Stimulated activated CD8-positive, alpha-beta memory T cell treated with anti-CD3 and anti-CD28 coated beads, Interleukin-4, amount 100 ng/mL, for 4 hours (primary cell): ENCODE data around the gene NIN.

Experiments
- DNase-seq, 2 donors: peaks; one replicate each; pipeline ENCODE4 v3.0.0-alpha.2; 2020; ENCODE audit warnings: low read depth in 2 of 2, low spot score in 1 of 2

NIN gene

DNA sequence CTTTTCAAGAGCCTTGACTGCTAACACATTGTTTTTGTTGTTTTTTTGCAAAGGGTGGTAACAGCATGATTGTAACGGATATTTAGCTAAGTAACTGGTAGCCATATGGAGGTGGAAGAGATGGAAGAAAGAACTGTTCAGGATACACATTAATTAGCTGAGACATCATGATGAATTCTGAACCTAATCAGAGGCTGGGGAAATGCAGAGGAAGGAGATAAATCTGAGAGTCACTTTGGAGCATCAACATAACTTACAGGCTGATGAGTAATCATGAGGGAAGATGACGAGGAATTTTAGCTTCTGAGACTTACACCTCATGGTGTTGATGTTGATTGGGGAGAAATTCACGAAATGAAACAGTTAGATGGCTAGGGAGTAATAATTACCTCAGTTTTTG, 62.3 kb downstream of the NIN start:
- DNase-seq, result no peak

GRCh38 chr14:50766338-50766886, 64.5 kb downstream of the NIN start:
- DNase-seq, result no peak

DNA sequence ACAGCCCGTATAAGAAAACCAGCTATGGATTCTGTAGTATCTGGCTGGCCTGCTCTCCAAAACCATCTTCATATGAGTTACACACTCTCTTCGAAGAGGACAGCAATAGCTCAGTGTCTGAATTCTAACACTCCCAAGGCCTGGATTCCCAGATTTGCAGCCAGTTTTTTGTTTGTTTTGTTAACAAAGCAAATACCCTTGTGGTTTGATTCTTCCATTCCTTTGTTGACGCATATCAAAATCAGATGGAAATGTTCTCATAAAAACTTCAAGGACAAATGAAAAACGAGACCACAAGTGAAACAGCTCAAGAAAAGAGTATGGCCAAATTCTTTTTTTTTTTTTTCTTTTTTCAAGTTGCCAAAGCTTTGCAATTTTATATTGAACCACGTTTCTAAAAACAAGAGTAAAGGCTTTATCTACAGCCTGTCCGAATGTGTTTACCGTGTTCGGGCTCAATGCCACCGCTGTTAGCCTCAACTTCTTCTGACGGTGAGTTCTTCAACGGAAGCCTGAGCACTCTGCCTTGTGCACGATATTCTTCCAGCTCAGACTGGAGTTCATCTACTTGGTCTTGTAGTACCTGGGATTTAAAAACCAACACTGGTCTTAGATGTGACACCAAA, 67.5 kb downstream of the NIN start:
- no peak for DNase-seq

- DNase-seq, result no peak
Observed at GRCh38 chr14:50762931-50763300, 68.0 kb downstream of the NIN start.

GRCh38 chr14:50762001-50762930, 68.7 kb downstream of the NIN start:
- DNase-seq, result no peak

DNA sequence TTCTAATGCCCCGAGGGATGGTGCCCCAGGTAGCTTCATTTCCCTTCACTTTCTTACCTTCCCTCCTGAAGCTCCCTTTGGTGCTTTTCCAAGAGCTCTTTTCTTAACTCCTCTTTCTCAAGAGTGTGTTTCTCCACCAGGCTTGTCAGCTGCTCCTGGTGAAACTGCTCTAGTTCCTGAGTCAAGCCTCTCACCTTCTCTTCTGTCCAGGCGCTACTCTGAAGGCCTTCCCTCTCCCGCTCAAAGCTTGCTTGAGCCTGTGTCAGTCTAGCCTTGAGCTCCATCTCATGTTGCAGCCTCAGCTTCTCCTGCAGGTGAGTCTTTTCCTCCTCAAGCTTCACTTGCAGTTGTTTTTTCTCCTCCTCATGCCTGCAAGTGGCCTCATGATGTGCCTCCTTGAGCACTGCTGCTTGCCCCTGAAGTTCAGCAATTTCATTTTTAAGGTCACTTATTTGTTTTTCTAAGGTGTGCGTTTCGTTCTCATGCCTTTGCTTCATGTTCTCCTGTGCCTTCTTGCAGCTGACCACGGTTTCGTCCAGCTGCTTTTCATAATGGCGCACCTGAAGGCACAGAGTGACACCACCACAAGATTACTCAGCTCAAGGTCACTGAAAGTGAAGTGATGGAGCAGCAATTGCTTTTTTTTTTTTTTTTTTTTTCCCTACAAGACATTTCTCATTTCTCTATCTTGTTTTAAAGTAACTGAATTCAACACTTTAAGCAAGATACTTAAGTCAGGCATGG, 71.0 kb downstream of the NIN start:
- no peak for DNase-seq

- no peak for DNase-seq
Observed at GRCh38 chr14:50758945-50759344, 72.0 kb downstream of the NIN start.

DNA sequence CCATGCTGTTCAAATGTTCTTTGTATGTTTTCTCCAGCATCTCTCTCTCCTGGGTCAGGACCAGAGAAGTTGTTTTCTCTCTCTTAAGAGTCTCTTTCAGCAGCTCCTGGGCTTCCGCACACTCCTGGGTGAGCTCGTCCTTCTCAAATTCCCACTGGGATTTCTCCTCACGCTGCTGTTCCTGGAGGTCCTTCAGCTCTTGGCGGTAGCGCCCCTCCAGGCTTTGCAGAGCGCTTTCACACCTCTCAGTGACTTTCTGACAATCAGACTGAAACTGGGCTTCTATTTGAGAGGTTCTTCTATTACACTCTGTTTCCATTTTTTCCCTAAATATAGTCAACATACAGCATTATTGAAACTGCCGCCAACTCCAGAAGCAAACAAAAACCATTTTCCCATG, 72.7 kb downstream of the NIN start:
- no peak for DNase-seq

DNA sequence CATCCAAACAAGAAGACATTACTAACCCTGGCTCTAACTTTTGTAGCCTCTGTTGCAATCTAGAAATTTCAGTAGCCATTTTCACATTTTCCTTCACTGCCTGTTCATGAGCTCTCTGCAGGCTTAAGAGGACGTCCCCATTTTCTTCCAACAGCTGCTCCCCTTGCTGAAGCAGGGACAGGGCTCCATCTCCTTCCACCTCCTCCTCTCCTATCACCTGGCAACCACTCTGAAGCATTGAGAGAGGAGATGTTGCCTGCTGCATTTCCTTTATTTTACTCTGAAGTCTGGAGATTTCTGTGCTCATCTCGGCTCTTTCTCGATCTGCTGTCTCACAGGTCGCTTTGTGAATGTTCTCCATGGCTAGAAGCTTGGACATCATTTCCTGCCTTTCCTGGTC, 73.3 kb downstream of the NIN start:
- DNase-seq, result no peak

DNA sequence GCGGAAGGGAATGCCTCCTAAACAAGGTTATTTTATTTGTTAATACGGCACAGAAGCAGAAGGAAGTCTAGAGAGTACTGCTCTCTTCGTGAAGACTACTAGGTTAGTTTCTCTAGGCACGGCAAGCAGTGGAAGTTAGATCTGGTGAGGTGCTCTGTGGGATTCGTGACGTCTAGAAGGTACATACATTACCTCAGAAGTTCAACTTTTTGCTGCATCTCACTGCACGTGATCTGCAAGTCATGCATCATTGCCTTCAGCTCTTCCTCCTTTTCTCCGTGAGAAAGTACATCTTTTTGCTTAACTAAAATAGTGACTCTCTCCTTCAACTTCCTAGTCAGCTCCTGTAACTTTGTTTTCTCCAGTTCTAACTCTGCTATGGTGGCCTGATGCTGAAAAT, 74.7 kb downstream of the NIN start:
- no peak for DNase-seq

DNA sequence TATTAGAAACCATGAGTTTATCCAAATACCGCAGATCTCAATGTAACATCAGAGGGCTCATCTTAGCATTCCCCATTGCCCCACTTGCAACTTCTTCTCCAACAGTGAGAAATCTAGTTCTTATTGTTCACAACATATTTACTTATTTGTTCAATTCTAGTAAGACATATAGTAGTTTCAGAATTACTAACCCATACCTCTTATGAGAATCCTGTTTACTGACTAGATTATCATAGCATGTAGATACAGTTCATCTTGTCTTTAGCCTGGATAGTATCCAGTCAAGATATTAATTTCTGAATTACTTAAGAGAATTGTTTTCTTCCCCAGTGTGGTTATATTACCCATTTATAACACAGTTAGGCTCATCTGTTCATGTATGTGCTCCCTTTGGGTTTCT, 80.6 kb downstream of the NIN start:
- DNase-seq, result no peak

GRCh38 chr14:50745401-50746058, 85.4 kb downstream of the NIN start:
- DNase-seq, result no peak

- DNase-seq, result no peak
Observed at GRCh38 chr14:50744231-50744630, 86.7 kb downstream of the NIN start.

- DNase-seq, result no peak
Observed at GRCh38 chr14:50741567-50741966, 89.4 kb downstream of the NIN start.

DNA sequence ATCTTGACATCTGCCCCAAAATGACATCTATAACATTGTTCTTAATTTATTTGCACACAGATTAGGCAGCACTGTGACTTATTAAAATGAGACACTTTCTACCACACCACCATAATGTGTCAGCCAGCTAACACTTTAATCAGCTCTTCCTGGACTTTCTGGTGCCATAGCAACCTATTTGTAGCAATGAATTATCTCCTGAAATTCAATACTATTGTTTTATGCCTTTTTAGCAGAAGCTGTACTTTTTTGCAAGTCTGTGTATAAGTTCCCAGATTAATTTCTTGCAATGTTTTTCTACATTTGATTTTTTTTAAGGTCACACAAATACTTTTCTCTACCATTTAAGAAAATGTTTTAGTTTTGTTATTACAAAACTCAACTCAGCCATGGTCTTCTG, 90.1 kb downstream of the NIN start:
- no peak for DNase-seq

- DNase-seq, result no peak
Observed at GRCh38 chr14:50739186-50739585, 91.8 kb downstream of the NIN start.

GRCh38 chr14:50736932-50737419, 94.0 kb downstream of the NIN start:
- no peak for DNase-seq

DNA sequence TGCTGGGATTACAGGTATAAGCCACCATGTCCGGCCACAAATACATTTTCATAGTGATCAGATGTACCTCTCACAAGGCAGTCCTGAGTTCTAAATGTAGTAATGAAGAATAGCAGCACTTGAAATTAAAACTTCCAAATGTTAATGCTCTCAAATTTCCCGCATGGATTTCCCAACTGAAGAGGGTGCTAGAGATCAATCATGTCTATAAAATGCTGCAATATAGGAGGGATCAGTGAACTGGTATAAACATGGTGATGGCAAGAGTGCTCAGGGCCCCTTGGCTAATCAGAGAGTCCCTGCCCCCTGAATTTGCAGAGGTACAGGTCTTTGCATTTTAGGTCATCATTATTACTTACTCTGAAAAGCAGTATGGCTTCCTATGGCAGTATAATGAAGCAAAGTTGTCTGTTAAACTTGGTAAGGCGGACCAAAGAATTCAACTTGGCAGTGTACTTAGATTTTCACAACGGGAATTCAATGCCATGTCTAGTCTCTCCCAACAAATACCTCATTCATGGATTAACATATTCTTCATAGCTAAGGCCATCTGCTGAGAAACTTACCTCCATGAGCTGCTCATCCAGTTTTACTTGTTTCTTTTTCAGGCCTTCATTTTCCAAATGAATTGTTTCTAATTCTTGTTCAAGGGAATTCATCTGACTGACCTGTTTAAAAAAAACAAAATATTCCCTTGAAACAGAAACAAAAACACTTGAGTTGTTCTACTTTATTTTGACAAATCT, 95.8 kb downstream of the NIN start:
- DNase-seq, result no peak

- DNase-seq, result no peak
Observed at GRCh38 chr14:50733494-50733893, 97.5 kb downstream of the NIN start.

GRCh38 chr14:50728836-50729235, 102.1 kb downstream of the NIN start:
- DNase-seq, result no peak
